NCI-H2029 treated with DMSO at 0.1 percent for 48 hours (cell line): Measurements from ENCODE around the gene PLD4.

ENCODE experiments used
- DNase-seq: peaks from one replicate; lab custom pipeline; 2025; lab: John Stamatoyannopoulos, UW

The PLD4 gene

GRCh38 chr14:104929268-104930230 lies 4.9 kb downstream of the PLD4 start:
- DNase-seq = no peak

- DNase-seq = no peak
Observed at GRCh38 chr14:104930526-104931303, 6.0 kb downstream of the PLD4 start.

DNA sequence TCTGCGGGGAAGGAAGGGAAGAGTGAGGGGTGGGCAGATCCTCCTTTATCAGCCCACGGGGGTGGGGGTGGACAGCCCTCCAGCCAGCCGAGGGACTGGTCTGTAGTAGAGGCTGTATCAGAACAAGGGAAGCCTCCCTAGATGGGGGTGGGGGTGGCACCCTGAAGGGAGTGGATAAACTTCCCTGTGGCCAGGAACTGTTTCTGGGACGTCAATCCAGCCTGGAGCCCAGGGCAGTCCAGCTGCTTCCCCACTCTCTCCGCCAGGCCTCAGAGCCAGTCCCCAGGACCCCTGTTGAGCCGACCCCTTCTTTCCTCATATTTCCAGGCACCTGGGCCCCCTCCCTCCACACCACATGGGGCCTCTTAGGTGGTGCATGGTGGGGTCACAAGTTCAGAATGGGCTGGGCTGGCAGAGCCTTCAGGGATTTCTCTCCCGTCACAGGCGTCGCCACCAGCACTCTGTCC lies 6.7 kb downstream of the PLD4 start:
- no peak for DNase-seq

DNA sequence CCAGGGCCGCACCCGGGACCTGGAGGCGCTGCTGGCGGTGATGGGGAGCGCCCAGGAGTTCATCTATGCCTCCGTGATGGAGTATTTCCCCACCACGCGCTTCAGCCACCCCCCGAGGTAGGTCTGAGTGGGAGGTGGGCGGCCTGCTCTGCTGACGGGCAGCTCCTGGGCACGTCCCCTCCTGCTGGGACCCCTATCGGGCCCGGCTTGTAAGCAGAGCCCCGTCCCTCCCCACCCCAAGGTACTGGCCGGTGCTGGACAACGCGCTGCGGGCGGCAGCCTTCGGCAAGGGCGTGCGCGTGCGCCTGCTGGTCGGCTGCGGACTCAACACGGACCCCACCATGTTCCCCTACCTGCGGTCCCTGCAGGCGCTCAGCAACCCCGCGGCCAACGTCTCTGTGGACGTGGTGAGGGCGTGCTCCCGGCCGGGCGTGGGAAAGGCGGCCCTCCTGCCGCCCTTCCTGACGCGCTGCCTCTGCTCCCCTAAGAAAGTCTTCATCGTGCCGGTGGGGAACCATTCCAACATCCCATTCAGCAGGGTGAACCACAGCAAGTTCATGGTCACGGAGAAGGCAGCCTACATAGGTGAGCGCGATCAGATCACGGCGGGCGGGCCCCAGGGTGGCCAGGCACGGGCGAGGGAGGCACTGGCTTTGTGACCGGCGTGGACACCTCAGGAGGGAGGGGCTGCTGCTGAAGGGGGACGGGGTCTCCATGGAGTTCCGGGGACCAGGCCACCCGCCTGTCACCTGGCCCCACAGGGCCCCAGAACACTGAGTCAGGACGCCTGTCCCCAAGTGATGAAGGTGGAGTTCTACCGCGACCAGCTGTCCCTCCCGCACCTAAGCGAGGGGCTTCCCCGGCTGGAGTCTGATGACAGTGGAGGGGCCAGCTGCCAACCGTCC lies 7.3 kb downstream of the PLD4 start:
- DNase-seq = no peak

GRCh38 chr14:104932676-104933631 lies 8.3 kb downstream of the PLD4 start:
- no peak for DNase-seq

DNA sequence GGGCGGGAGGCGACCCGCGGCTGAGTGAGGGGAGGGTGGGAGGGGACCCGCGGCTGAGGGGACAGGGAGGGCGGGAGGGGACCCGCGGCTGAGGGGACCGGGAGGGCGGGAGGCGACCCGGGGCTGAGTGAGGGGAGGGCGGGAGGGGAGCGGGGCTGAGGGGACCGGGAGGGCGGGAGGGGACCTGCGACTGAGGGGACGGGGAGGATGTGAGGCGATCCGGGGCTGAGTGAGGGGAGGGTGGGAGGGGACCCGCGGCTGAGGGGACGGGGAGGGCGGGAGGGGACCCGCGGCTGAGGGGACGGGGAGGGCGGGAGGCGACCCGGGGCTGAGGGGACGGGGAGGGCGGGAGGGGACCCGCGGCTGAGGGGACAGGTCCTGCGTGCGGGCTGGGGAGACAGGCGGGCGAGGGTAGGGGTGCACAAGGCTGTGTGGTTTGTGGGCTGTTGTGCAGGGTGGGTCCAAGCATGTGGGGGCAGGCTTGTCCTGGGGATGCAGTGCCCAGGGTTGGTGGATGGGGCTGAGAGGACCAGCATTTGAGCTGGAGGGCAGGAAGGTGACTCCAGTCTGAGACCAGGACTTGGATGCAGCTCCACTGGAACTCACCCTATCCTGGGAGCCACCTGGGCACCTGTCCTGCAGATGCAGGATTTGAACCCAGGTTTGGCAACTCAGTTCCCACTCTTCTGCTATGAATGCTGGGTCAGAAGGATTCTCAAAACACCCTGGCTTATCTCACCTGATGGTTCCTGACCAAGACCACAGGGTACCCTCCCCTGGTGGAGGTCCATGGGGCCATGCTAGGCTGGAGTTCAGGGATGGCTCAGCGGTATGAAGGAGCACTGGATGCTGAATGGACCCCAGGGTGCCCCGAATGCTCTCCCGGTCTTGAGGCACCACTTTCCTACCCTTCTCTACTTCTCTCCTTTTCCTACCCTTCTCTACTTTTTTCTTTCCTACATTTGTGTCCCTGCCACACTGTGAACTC lies 9.4 kb downstream of the PLD4 start:
- no peak for DNase-seq

DNA sequence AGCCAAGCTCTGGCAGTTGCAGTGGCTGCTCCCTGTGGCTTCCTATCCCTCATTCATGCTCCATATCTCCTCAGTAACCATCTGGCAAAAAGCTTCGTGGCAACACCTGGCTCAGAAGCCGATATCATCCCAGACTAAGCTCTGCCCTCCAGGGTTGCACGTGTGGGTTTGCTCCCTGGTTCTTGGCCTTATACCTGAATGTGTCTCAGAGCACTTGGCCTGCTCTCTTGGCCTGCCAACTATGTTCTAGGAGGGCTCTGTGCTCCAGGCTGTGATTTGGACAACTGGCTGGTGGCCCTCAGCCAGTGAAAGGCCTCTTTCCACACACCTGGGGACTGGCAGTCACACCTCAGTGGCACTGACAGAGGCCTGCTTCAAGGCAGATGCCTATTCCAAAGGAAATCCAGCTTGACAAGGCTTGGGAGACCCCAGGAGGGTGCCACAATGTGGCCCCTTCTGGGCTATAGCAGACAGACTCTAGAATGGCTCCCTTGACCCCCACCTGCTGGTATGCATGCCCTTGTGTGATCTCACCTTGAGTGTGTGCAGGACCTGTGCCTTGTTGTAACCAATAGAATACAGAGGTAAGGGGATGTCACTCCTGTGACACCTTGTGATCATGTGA lies 10.5 kb downstream of the PLD4 start:
- no peak for DNase-seq

DNA sequence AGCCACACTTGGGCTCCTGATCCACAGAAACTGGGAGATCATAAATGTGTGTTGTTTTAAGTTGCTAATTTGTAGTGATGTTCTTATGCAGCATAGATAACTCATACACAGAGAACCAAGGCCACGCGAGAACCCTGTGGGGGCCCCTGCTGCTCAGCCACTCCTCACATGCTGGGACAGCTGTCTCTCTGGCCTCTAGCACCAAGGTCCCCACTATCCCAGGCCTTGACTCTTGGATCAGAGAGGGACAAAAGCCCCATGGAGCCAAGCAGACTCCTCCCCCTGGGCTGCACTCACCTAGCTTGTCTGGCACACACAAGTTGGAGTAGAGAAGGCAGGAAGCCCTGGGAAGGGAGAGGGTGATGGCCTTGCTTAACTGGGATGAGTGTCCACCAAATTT lies 11.3 kb downstream of the PLD4 start:
- DNase-seq = no peak

- DNase-seq = no peak
Observed at GRCh38 chr14:104936361-104937155, 11.9 kb downstream of the PLD4 start.

DNA sequence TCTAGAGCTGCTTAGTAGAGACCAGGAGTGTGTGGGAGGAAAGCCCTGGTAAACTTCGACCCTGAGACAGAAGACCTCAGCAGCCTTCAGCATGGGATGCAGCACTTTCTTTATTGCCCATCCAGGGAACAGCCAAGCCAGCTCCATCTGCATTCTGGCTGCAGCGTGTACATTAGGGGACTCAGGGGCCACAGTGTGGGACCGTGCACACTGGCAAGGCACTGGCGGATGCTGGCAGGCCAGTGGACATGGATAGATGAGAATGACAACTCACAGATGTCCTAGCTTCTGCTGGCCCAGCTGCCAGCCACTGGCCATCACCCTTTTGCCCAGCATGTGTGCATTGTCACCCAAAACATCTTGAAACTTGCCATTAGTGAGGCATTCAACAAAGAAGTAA lies 12.5 kb downstream of the PLD4 start:
- DNase-seq = no peak

DNA sequence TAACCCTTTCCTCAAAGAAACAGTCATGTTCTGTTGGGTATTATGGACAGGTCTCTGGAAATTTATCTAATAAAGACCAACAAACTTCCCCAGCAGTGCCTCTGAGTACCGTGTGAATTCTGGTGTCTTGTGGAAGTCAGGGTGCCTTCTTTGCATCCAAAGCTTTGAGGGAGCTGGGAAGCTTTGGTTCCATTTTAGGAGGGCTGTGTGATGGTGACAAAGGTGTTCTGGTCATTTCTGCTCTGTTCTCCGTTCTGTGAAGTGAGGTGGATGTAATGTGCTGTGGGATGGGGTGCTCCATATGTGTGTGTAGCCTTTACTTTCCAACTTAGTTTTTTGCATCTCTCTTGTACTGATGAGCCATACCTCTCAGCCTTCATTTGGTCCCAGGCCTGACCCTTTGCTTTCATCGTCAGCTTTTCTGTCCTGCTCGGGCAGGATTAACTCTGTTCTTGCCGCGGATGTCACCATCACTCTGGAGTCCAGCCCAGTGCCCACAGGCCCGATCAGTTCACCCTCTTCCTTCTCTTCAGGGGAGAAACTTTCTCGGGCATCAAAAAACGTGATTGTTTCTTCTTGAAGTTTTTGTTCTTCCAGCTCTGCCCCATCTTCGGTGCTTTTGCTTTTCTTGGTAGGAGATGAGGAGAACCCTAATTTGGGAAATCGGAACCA lies 13.2 kb downstream of the PLD4 start:
- DNase-seq = no peak

DNA sequence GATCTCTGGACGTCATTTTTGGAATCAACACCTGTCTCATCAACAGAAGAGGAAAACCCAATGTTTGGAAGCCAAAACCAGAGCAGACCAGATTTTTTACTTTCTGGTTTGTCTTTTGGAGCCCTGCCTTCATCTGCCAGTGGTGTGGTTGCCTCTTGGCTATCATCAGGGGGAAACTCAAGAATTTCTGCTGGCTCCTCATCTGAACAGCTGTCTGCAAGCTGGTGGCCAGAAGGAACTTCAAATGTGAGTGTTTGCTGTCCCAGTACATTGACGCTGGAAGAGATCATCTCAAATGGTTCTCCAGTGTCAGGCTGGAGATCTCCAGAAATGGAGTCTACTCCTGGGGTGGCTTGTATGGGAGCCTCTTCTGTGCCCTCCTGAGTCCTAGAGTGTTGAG lies 13.8 kb downstream of the PLD4 start:
- no peak for DNase-seq

- no peak for DNase-seq
Observed at GRCh38 chr14:104938960-104939359, 14.3 kb downstream of the PLD4 start.

DNA sequence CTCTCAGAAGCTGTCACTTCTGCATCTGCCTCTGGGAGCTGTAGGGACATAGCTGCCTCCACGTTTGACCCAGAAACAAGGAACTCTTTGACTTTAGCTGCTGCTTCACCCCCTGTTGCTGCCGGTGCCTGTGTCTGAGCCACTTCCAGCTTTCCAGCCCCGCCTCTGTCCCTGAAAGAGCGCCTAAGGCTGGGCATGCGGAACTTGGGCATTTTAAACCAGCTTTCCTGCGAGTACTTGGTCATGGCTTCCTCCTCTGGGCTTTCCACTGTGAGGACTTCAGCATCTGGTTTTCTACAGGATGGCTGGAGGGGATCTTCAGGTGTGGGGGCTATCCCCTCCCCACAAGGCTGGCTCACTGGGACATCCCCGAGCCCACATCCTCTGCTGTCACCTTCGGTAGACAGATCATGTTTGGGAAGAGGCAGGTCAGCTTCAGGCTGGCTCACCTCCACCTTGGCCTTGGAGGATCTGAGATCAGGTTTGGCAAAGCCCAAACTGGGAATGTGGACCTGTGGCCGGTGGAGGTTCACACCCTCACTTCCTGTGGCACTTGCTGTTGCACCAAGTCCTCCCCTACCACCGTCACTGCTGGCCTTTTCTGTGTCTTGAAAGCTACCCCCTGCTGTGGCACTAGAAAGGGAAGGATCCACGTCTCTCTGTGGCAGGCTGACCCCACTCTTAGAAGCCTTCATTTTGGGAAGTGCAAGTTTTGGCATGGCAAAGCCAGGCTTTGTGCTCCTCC lies 15.2 kb downstream of the PLD4 start:
- no peak for DNase-seq

- no peak for DNase-seq
Observed at GRCh38 chr14:104940526-104941150, 16.0 kb downstream of the PLD4 start.
